ENCODE results near the gene CD81. TPM values are rescaled to one million over a fixed set of nuclear protein-coding genes. Genes with fewer than 3 reads are reported as not detected.

Gene CD81
- total and polyA plus RNA-seq, 2 experiments from 2014 or later, result 67.6 to 434 TPM

GRCh38 chr11:2380396-2380795, 3.3 kb downstream of the CD81 start:
- peak overlapping the region; percentile 29 for H3K4me2 ChIP-seq (ENCODE audit: unreplicated experiment)
- no peaks in the 10 kb centered on the region; the same call in 1 of the 2 replicates for H4K20me1 ChIP-seq (ENCODE audit: insufficient read depth)
- H3K27ac ChIP-seq, result peak overlapping the region; percentile 89

GRCh38 chr11:2380807-2381350, 3.8 kb downstream of the CD81 start:
- Histone ChIP-seq H3K36me3 (ENCODE audit: low read depth) (no peaks in the 10 kb centered on the region), H3K9ac (peak overlapping the region; percentile 46; the same call in 1 of the 2 replicates), H3K79me2 (ENCODE audit: insufficient read depth) (peaks cover 86% of the 10 kb centered on the region), H3K4me3 (peak overlapping the region; percentile 43), H3K4me1 (ENCODE audit: insufficient read depth) (peaks cover 30% of the 10 kb centered on the region), H3F3A (ENCODE audit: insufficient read depth) (0 out of 2 replicates have a peak, but pooled peaks cover 9% of the 10 kb centered on the region), H2AFZ (no peak overlapping the region), H3K27me3 (replicated peaks; ENCODE audit: insufficient read depth) (no peaks in the 10 kb centered on the region), H3K9me2 (ENCODE audit: insufficient read depth) (no peaks in the 10 kb centered on the region), H3K4me2 (ENCODE audit: unreplicated experiment) (peak overlapping the region; percentile 29), H3K9me3 (ENCODE audit: low read depth) (no peaks in the 10 kb centered on the region), H4K20me1 (ENCODE audit: insufficient read depth) (no peaks in the 10 kb centered on the region; the same call in 1 of the 2 replicates), H3K27ac (peak overlapping the region; percentile 89)
- 16 to 17% methylated on average over 19 to 20 of the region's 20 CpGs for WGBS, 2 experiments (ENCODE audit: low coverage in 1 of 2, low lambda C conversion rate in 2 of 2, missing lambda C conversion rate in 2 of 2)
- in situ Hi-C loops (cut with MboI), result no loop called here
- no peak for TF ChIP-seq EZH2 (IDR thresholded peaks at IDR 0.05; ENCODE audit: insufficient read depth, poor library complexity, severe bottlenecking)
- no peak for TF ChIP-seq EZH2phosphoT487 (IDR thresholded peaks at IDR 0.05; ENCODE audit: insufficient read depth, low read depth)
- peak; percentile 56 for DNase-seq

More at GRCh38 chr11:2380396-2380795, 3.3 kb downstream of the CD81 start:
- DNase-seq, result no peak
- H3K36me3 ChIP-seq (ENCODE audit: low read depth), result no peaks in the 10 kb centered on the region
- TF ChIP-seq EZH2 (IDR thresholded peaks at IDR 0.05; ENCODE audit: insufficient read depth, poor library complexity, severe bottlenecking), result no peak
- no peak for TF ChIP-seq EZH2phosphoT487 (IDR thresholded peaks at IDR 0.05; ENCODE audit: insufficient read depth, low read depth)
- peaks cover 81% of the 10 kb centered on the region for H3K79me2 ChIP-seq (ENCODE audit: insufficient read depth)
- 59% methylated on average over 12 to 13 of the region's 13 CpGs for WGBS, 2 experiments (ENCODE audit: low coverage in 1 of 2, low lambda C conversion rate in 2 of 2, missing lambda C conversion rate in 2 of 2)
- no peaks in the 10 kb centered on the region for H3K9me3 ChIP-seq (ENCODE audit: low read depth)
- H3F3A ChIP-seq (ENCODE audit: insufficient read depth), result 0 out of 2 replicates have a peak, but pooled peaks cover 9% of the 10 kb centered on the region
- H2AFZ ChIP-seq, result no peak overlapping the region
- H3K9ac ChIP-seq, result peak overlapping the region; percentile 46; the same call in 1 of the 2 replicates
- H3K27me3 ChIP-seq (replicated peaks; ENCODE audit: insufficient read depth), result no peaks in the 10 kb centered on the region
- peaks cover 30% of the 10 kb centered on the region for H3K4me1 ChIP-seq (ENCODE audit: insufficient read depth)
- peak overlapping the region; percentile 43 for H3K4me3 ChIP-seq
- no peaks in the 10 kb centered on the region for H3K9me2 ChIP-seq (ENCODE audit: insufficient read depth)
- in situ Hi-C loops (cut with MboI), result no loop called here

- Histone ChIP-seq H3K27me3 (replicated peaks; ENCODE audit: insufficient read depth) (no peaks in the 10 kb centered on the region), H3K27ac (peak overlapping the region; percentile 89), H3K4me1 (ENCODE audit: insufficient read depth) (peaks cover 30% of the 10 kb centered on the region), H3K9ac (no peak overlapping the region), H3K9me2 (ENCODE audit: insufficient read depth) (no peaks in the 10 kb centered on the region), H2AFZ (no peak overlapping the region), H4K20me1 (ENCODE audit: insufficient read depth) (no peaks in the 10 kb centered on the region; the same call in 1 of the 2 replicates), H3F3A (ENCODE audit: insufficient read depth) (0 out of 2 replicates have a peak, but pooled peaks cover 9% of the 10 kb centered on the region), H3K4me2 (ENCODE audit: unreplicated experiment) (no peak overlapping the region), H3K4me3 (0 out of 2 replicates have a peak overlapping the region, but pooled peaks have one; percentile 43), H3K9me3 (ENCODE audit: low read depth) (no peaks in the 10 kb centered on the region), H3K36me3 (ENCODE audit: low read depth) (no peaks in the 10 kb centered on the region), H3K79me2 (ENCODE audit: insufficient read depth) (peaks cover 92% of the 10 kb centered on the region)
- DNase-seq, result no peak
- in situ Hi-C loops (cut with MboI), result no loop called here
- no peak for TF ChIP-seq EZH2phosphoT487 (IDR thresholded peaks at IDR 0.05; ENCODE audit: insufficient read depth, low read depth)
- TF ChIP-seq EZH2 (IDR thresholded peaks at IDR 0.05; ENCODE audit: insufficient read depth, poor library complexity, severe bottlenecking), result no peak
- 78 to 79% methylated on average over 11 of the region's 11 CpGs for WGBS, 2 experiments (ENCODE audit: low coverage in 1 of 2, low lambda C conversion rate in 2 of 2, missing lambda C conversion rate in 2 of 2)
These were observed 4.5 kb downstream of the CD81 start for GRCh38 chr11:2381494-2382128.

GRCh38 chr11:2382129-2382517, 5.0 kb downstream of the CD81 start:
- Histone ChIP-seq H3K9me2 (ENCODE audit: insufficient read depth) (no peaks in the 10 kb centered on the region), H3K9ac (no peak overlapping the region), H3K4me2 (ENCODE audit: unreplicated experiment) (no peak overlapping the region), H3K36me3 (ENCODE audit: low read depth) (no peaks in the 10 kb centered on the region), H3K79me2 (ENCODE audit: insufficient read depth) (peaks cover 94% of the 10 kb centered on the region), H3K27me3 (replicated peaks; ENCODE audit: insufficient read depth) (no peaks in the 10 kb centered on the region), H3K4me3 (no peak overlapping the region), H3K27ac (no peak overlapping the region), H4K20me1 (ENCODE audit: insufficient read depth) (no peaks in the 10 kb centered on the region; the same call in 1 of the 2 replicates), H3F3A (ENCODE audit: insufficient read depth) (0 out of 2 replicates have a peak, but pooled peaks cover 9% of the 10 kb centered on the region), H3K4me1 (ENCODE audit: insufficient read depth) (peaks cover 34% of the 10 kb centered on the region), H2AFZ (no peak overlapping the region), H3K9me3 (ENCODE audit: low read depth) (no peaks in the 10 kb centered on the region)
- WGBS, 2 experiments (ENCODE audit: low coverage in 1 of 2, low lambda C conversion rate in 2 of 2, missing lambda C conversion rate in 2 of 2), result 67 to 72% methylated on average over 6 to 11 of the region's 11 CpGs
- in situ Hi-C loops (cut with MboI), result no loop called here
- DNase-seq, result no peak
- TF ChIP-seq EZH2phosphoT487 (IDR thresholded peaks at IDR 0.05; ENCODE audit: insufficient read depth, low read depth) (no peak), EZH2 (IDR thresholded peaks at IDR 0.05; ENCODE audit: insufficient read depth, poor library complexity, severe bottlenecking) (no peak)
